Measurements from ENCODE around the gene ABCC6.

GRCh38 chr16:16143038-16143763 is 80.1 kb downstream of the ABCC6 start:
- TF ChIP-seq CTCF (IDR thresholded peaks at IDR 0.05) (no peak), EP300 (IDR thresholded peaks at IDR 0.05) (no peak), POLR2A (IDR thresholded peaks at IDR 0.05) (no peak)
